Activated naive CD4-positive, alpha-beta T cell treated with anti-CD3 and anti-CD28 coated beads, Interleukin-2, amount 50 U/mL, for 24 hours (primary cell): ENCODE results near the gene YEATS2.

Experiments
- H3K27ac Mint-ChIP-seq: one replicate; pipeline ENCODE4 v1.8.0; 2021; ENCODE audit warnings: mild to moderate bottlenecking, mixed read lengths
- H3K27me3 Mint-ChIP-seq: one replicate; pipeline ENCODE4 v1.8.0; 2021; ENCODE audit warnings: mixed read lengths
- H3K36me3 Mint-ChIP-seq: one replicate; pipeline ENCODE4 v1.8.0; 2021; ENCODE audit warnings: mixed read lengths
- H3K4me1 Mint-ChIP-seq: one replicate; pipeline ENCODE4 v1.8.0; 2021; ENCODE audit warnings: mixed read lengths
- H3K4me3 Mint-ChIP-seq: one replicate; pipeline ENCODE4 v1.8.0; 2021; ENCODE audit warnings: mild to moderate bottlenecking, mixed read lengths
- H3K9me3 Mint-ChIP-seq: one replicate; pipeline ENCODE4 v1.8.0; 2021; ENCODE audit warnings: mixed read lengths

The YEATS2 gene

GRCh38 chr3:183854318-183855035, 156.9 kb downstream of the YEATS2 start:
- H3K4me3 Mint-ChIP-seq, result no peak overlapping the region
- no peaks in the 10 kb centered on the region for H3K9me3 Mint-ChIP-seq
- peaks cover 26% of the 10 kb centered on the region for H3K36me3 Mint-ChIP-seq
- no peaks in the 10 kb centered on the region for H3K27me3 Mint-ChIP-seq
- peaks cover 23% of the 10 kb centered on the region for H3K4me1 Mint-ChIP-seq
- no peak overlapping the region for H3K27ac Mint-ChIP-seq

GRCh38 chr3:183857863-183858262, 160.3 kb downstream of the YEATS2 start:
- Mint-ChIP-seq H3K4me3 (no peak overlapping the region), H3K27me3 (no peaks in the 10 kb centered on the region), H3K27ac (no peak overlapping the region), H3K36me3 (peaks cover 21% of the 10 kb centered on the region), H3K9me3 (no peaks in the 10 kb centered on the region), H3K4me1 (peaks cover 18% of the 10 kb centered on the region)
